NCI-H69 (cell line): ENCODE results near the gene FUT7.
A peak's percentile ranks its signal among the peaks of the same experiment; 100 is the strongest.
"Not testable (repeated sequence)": the region's sequence is repeated elsewhere in the genome, so short reads cannot be mapped to it uniquely, and the experiment has no call there.

ENCODE experiments used
- DNase-seq: peaks from one replicate; lab custom pipeline; 2025; lab: John Stamatoyannopoulos, UW

The FUT7 gene

GRCh38 chr9:137066096-137066861 is 34.4 kb upstream of the FUT7 start:
- DNase-seq: no peak

DNA sequence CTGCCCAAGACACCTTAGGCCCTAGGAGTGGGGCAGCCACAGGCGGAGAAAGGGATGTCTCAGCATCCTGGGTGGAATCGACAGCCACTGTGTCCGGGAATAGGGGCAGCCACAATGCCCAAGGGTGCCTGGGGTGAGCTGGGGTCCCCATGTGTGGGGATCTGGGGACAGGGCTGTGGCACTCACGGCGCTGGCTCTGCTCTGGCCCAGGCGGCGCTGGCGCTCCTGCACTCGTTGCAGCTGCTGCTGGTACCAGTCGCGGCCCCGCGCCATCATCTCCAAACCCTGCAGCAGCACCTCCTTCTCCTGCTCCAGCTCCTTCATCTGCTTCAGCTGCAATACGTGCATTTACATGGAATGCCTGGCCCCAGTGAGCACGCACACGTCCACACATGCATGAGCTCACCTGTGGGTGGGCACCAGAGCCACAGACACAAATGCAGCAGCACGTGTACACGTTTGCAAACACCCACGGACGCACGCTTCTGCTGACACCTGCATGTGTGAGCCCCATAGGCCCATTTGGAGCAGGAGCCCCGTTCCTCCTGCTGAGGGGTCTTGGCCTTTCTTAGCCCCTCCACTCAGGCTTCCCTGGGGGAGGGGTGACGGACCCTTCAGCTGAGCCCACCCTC is 33.6 kb upstream of the FUT7 start:
- DNase-seq: no peak

DNA sequence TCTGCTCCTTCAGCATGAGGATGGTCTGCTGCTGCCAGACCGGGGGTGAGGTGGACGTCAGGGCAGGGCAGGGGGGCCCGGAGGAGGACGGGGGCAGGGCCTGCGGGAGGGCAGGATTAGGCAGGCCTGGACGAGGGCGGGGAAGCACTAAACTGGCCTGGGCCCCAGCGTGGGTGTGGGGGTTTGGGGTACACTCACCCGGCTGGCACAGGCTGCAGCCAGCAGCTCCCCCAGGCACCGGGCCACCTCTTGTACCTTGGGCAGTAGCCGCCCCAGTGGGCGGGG is 32.9 kb upstream of the FUT7 start:
- DNase-seq: no peak

DNA sequence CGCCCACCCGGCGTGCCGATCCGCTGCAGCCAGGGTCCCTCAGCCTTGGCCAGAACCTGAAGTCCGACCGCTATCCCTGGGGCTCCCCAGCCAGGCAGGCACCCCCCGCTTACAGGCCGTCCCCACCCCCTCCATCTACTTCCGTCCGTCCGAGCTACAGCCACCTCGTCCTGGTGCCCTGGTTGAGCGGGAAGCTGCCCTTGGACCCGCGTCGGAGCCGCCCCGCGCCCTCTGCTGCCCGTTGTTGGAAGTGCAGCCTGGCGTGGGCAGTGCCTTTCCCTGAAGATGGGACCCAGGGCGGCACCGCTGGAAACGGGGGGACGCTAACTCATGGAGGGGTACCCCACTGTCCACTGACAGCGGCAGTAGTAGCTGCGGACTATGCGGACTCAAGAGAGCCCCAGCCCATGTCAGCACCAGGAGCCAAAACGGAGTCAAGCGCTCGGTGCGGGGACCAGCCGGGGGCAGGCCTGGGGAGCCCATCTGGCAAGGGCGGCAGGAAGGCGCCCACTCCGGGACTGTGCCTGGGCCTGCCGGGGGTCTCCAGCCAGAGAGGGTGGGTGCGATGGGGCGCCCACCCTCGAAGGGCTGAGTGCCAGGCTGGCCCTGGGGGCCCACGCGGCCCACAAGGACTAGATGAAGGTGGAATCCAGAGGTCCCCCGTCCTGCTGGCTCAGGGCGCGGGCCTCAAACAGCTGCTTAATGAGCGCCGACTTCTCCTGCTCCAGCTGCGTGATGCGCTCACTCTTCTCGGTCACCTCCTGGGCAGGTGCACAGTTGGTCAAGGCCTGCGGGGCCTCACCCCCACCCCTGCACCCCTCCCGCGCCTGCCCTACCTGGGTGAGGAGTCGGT is 32.4 kb upstream of the FUT7 start:
- DNase-seq: peak; percentile 60

DNA sequence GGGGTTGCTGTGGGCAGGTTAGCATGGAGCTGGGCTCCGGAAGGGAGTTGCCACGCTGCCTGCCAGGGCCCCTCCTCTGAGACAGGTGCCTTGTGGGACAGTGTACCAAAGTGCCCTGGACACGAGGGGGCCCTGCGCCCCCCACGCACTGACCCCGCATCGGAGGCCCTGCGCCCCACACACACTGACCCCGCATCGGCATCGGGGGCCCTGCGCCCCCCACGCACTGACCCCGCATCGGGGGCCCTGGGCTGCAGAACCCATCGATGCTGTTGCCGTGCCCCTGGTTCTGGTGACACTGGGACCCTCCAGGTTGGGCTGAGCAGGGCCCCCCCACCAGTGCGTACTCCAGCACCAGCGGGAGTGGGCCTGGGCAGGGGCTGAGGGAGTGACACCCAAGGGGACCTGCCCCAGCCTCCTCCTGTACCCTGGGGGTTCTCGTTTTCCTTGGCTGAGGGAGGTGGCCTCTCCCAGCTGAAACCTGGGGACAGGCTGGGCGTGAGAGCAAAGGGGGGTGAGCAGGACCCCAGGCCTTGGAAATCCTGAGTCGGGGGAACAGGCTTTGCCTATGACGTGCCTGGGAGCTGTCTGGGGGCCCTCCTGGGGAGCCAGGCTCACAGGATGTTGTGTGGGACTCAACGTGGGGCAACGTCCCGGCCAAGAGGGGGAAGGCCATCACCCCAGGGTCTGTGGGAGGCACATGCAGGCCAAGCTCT is 31.6 kb upstream of the FUT7 start:
- DNase-seq: no peak

DNA sequence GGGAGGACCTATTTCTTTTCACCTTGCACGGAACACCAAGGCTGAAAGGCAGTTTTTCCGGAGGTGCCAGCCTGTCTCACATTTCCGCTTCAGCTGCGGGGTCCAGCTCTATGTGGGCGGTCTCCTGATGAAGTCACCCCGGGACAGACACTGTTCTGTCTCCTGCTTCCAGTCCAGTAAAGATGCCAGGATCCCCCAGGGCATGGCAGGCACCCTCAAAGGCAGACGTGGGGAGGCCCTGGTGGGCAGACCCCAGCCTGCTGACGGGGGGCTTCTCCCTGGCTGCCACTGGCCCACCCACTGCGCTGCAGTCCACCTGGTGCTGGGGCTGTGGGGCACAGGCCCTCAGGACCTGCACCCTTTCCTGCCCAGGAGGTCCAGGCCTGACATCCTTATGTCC is 30.9 kb upstream of the FUT7 start:
- DNase-seq: not testable (repeated sequence)

DNA sequence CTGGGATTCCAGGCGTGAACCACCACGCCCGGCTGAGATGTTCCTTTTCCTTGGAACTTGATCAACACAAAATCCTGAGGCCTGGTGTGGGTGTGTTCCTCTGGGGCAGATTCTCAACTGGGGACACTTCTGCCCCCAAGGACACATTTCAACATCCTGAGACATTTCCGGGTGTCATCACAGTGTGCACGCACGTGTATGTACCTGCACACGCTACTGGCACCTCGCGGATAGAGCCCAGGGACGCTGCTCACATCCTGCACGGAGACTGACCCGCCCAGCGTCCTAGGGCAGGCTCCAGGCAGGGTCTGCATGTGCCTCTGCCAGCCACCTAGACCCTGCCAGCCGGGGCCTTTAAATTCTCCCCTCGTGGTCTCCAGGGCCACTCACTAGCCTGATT is 30.5 kb upstream of the FUT7 start:
- no peak for DNase-seq

- DNase-seq: peak; percentile 94
Measured at GRCh38 chr9:137058521-137059234, 26.8 kb upstream of the FUT7 start.

GRCh38 chr9:137057545-137057944 is 25.7 kb upstream of the FUT7 start:
- DNase-seq: peak; percentile 93

GRCh38 chr9:137056739-137057415 is 25.0 kb upstream of the FUT7 start:
- DNase-seq: peak; percentile 82

DNA sequence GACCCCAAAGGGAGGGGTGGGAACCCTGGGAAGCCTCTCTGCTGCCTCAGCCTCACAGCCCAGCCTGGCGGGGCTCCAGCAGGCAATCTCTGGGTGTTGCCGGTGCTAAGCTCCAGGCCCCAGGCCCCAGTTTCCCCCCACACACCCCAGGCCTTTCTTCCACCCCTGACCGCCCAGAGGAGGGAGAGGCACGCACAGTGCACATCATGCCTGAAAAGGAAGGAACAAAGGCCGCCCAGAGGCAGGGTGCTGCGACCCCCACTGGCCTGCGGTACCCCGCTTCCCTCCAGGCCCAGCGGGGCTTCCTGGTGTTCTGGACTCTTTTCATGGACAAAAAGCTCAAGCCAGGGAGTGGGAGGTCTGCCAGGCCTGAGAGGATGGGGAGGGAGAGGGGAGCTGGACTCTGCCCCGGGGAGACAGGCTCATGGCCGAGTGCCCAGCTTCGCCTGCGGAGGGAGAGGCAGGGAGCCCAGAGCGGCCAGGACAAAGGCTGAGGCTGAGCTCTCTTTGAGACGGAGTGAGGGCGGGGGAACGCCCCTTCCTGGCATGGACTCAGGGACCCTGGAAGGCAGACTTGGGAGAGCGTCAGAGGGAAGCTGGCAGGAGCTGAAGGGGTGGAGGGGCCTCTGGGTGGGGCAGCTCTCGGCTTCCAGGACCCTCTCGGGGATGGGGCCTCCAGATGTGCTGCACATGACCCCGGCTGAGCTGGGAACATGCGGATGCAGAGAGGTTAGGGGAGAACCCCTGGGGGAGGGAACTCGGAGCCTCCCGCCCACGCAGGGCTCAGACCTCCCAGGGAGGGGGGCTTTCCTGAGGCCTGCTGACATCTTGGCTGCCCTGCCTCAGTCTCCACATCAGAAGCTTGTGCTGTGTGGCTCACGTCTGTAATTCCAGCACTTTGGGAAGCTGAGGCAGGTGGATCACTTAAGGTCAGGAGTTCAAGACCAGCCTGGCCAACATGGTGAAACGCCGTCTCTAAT is 23.8 kb upstream of the FUT7 start:
- DNase-seq: peak; percentile 96

- no peak for DNase-seq
Measured at GRCh38 chr9:137054932-137055384, 23.1 kb upstream of the FUT7 start.

DNA sequence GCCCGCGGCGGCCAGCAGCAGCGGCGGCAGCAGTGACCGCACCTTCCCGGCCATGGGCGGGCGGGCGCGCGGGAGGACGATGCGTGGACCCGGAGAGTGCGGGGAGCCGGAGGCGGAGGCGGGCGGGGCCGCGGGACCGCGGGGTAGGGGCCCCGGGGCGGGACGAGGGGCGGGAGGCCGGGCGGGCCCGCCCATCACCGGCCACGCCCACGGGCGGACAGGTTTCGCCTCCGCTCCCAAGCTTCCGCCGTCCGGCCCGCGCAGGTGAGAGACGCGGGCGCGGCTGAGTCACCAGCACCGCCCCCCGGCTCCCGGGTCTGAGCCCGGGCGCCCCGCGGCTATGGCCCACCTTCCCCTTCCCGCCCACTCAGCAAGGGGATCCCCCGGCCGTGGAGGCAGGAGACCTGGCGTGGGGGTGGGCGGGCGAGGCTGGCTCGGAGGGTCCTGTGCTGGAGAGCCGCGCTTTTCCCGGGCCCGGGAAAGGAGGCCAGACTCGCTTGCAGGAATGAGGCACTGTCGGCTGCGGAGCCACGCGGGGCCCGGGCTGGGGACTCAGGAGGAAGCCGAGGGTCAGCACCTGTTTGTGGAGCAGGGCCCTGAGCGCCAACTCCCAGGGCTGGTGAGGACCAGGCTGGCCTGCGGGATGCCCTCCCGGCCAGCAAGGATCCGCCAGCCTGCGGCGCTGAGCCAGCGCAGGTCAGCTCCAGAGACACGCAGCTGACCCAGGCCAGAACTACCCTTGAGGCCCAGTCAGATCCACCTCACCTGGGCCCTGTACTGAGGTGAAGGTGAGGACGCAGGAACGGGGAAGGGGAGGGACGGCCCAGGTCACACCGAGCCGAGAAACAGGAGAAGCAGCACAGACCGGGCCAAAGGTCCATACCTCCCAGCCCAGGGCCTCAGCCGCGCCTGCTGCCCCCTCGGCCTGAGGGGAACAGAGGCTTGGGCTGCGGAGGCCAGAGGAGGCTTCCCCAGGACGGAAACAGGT is 22.4 kb upstream of the FUT7 start, which contains the start of gene ENTPD2:
ENTPD2 (minus strand) TSS at position 118 of the 988 bp plus-strand sequence; CDS start at position 54, 64 bp downstream.
- DNase-seq: peak; percentile 90

DNA sequence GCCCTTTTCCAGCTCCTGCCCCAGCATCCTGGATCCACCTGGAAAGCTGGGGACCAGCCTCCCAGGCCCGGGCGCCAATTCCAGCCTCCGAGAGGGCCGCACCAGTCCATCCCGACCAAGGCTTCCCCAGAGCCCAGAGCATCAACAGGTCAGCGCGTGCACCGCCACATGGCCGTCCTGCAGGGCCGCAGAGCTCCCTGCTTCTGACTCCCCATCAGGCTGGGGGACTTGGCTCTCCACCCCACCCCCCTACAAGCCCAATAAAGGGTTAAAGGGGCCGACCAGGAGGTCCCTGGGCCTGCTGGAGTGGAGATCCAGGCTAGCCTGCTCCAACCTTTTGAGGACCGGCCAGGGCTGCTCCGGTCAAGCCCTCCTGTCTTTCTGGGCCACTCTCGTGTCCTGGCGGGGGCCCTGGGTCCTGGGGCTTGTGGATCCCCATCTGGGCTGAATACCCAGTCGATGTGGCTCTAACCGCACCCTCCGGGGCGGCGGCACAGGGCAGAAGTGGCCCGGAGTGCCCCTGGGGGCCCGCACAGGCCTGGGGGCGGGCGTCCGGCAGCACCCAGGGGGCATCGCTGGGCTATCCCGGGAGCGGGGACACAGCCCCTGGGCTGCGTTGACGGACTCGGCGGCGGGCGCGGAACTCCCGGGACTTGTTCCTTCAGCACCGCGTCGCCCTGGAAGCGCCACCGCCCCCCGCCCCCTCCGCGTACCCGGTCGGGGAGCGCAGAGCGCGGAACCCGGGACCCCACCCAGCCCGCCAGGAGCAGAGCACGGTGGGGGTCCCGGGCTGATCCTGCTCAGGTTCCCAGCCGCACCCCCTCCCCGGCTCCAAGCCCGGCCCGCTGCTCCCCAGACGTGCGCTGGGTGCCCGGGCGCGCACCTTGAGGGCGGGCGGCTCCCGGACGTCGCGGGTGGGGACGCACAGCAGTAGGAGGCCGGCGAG is 21.4 kb upstream of the FUT7 start:
- DNase-seq: peak; percentile 74

- no peak for DNase-seq
Measured at GRCh38 chr9:137052293-137052692, 20.4 kb upstream of the FUT7 start.

DNA sequence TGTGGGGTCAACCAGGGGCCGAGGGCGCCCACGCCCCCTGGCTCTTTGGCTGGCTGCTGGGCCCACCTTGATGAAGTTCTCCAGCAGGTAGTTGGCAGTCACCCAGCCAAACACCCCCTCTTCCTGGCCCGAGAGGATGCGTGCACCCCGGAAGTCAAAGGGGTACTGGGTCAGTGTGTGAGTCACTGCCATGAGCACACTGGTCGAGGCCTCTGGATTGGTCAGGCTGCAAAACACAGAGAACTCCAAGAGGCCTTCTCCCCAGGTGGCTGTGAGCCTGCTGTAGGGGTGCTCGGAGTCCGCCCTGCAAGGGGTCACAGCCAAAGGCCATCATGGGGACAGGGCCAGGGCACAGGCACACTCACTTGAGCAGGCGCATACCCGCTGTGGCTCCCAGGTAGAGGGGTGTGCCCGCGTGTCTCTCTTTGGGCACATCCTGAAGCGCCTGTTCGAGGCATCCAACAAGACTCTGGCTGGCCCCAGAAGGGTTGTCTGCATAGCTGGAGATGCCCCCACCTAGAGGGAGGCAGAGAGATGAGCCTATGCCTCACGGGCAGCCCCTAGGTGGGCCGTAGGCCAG is 19.3 kb upstream of the FUT7 start:
- no peak for DNase-seq

GRCh38 chr9:137050570-137050969 is 18.7 kb upstream of the FUT7 start:
- DNase-seq: no peak
